H9 (cell line): ENCODE measurements around the gene MSMP. TPM values are rescaled to one million over a fixed set of nuclear protein-coding genes. Genes with fewer than 3 reads are reported as not detected.

Experiments used
- DNase-seq: peaks from one replicate; pipeline ENCODE4 v3.0.0-alpha.2; 2017
- H2AFZ ChIP-seq: one replicate; pipeline ENCODE4 v1.6.1; 2013; ENCODE audit warnings: mild to moderate bottlenecking, low read length, control low read depth, moderate library complexity
- H2AK5ac ChIP-seq: 2 replicates; pipeline ENCODE4 v1.6.1; 2013; ENCODE audit warnings: low read length, control low read depth, mixed read lengths; ENCODE audit not compliant: insufficient read length
- H2BK120ac ChIP-seq: one replicate; pipeline ENCODE4 v1.6.1; 2013; ENCODE audit warnings: low read depth, mild to moderate bottlenecking, low read length, control low read depth, inconsistent platforms; ENCODE audit not compliant: poor library complexity, severe bottlenecking
- H2BK12ac ChIP-seq: 2 replicates; pipeline ENCODE4 v1.6.1; 2013; ENCODE audit warnings: low read length, control low read depth, mixed read lengths, low read depth; ENCODE audit not compliant: insufficient read length
- H2BK15ac ChIP-seq: 2 replicates; pipeline ENCODE4 v1.6.1; 2013; ENCODE audit warnings: low read depth, low read length, control low read depth
- H2BK20ac ChIP-seq: one replicate; pipeline ENCODE4 v1.6.1; 2013; ENCODE audit warnings: low read depth, mild to moderate bottlenecking, low read length, control low read depth, inconsistent platforms; ENCODE audit not compliant: poor library complexity, severe bottlenecking
- H2BK5ac ChIP-seq: 2 replicates; pipeline ENCODE4 v1.6.1; 2013; ENCODE audit warnings: low read length, control low read depth, mixed read lengths; ENCODE audit not compliant: insufficient read length
- H3K14ac ChIP-seq: 2 replicates; pipeline ENCODE4 v1.6.1; 2013; ENCODE audit warnings: low read length, control low read depth; ENCODE audit not compliant: insufficient read depth
- H3K18ac ChIP-seq: 2 replicates; pipeline ENCODE4 v1.6.1; 2013; ENCODE audit warnings: low read depth, mild to moderate bottlenecking, mixed read lengths, low read length, control low read depth; ENCODE audit not compliant: insufficient read length
- H3K23ac ChIP-seq: 2 replicates; pipeline ENCODE4 v1.6.1; 2013; ENCODE audit warnings: low read length, control low read depth, mixed read lengths, low read depth; ENCODE audit not compliant: insufficient read length
- H3K23me2 ChIP-seq: 2 replicates; pipeline ENCODE4 v1.6.1; 2013; ENCODE audit warnings: low read depth, mild to moderate bottlenecking, mixed read lengths, low read length, control low read depth; ENCODE audit not compliant: insufficient read length, poor library complexity, severe bottlenecking
- H3K27ac ChIP-seq: 2 replicates; pipeline ENCODE4 v1.5.1; 2013; ENCODE audit warnings: low read length, control low read depth, mixed read lengths, low read depth; ENCODE audit not compliant: insufficient read length
- H3K27me3 ChIP-seq: 2 replicates; pipeline ENCODE4 v1.6.1; 2013; ENCODE audit warnings: low read length, control low read depth, inconsistent platforms; ENCODE audit not compliant: insufficient read depth
- H3K4ac ChIP-seq: 2 replicates; pipeline ENCODE4 v1.6.1; 2013; ENCODE audit warnings: low read depth, mild to moderate bottlenecking, control low read depth, inconsistent platforms, low read length, moderate library complexity
- H3K4me1 ChIP-seq: 2 replicates; pipeline ENCODE4 v1.6.1; 2013; ENCODE audit warnings: low read length, control low read depth, inconsistent platforms; ENCODE audit not compliant: insufficient read depth
- H3K4me2 ChIP-seq: 2 replicates; pipeline ENCODE4 v1.6.1; 2013; ENCODE audit warnings: low read length, control low read depth, mixed read lengths; ENCODE audit not compliant: insufficient read length, insufficient read depth
- H3K56ac ChIP-seq: 2 replicates; pipeline ENCODE4 v1.6.1; 2013; ENCODE audit warnings: low read depth, mild to moderate bottlenecking, mixed read lengths, low read length, control low read depth; ENCODE audit not compliant: insufficient read length
- H3K79me1 ChIP-seq: 2 replicates; pipeline ENCODE4 v1.6.1; 2013; ENCODE audit warnings: low read depth, mild to moderate bottlenecking, moderate library complexity, low read length, control low read depth, inconsistent platforms; ENCODE audit not compliant: insufficient read depth, poor library complexity, severe bottlenecking
- H3K79me2 ChIP-seq: 2 replicates; pipeline ENCODE4 v1.6.1; 2013; ENCODE audit warnings: low read length, control low read depth, inconsistent platforms; ENCODE audit not compliant: insufficient read depth
- H3K9ac ChIP-seq: 2 replicates; pipeline ENCODE4 v1.6.1; 2013; ENCODE audit warnings: low read length, control low read depth, mixed read lengths; ENCODE audit not compliant: insufficient read length; ENCODE audit errors: extremely low read depth
- H3K9me3 ChIP-seq: one replicate; pipeline ENCODE4 v1.6.1; 2013; ENCODE audit warnings: low read depth, low read length, inconsistent platforms; ENCODE audit not compliant: control insufficient read depth
- H3T11ph ChIP-seq: one replicate; pipeline ENCODE4 v1.6.1; 2013; ENCODE audit warnings: mild to moderate bottlenecking, low read length, control low read depth, inconsistent platforms
- H4K20me1 ChIP-seq: one replicate; pipeline ENCODE4 v1.6.1; 2013; ENCODE audit not compliant: control insufficient read depth, insufficient read length, insufficient read depth
- H4K5ac ChIP-seq: 2 replicates; pipeline ENCODE4 v1.6.1; 2013; ENCODE audit warnings: low read depth, mild to moderate bottlenecking, mixed read lengths, low read length, control low read depth; ENCODE audit not compliant: insufficient read length
- H4K8ac ChIP-seq: replicated peaks from 2 replicates; pipeline ENCODE4 v1.6.1; 2013; ENCODE audit warnings: low read length, control low read depth, mixed read lengths, low read depth; ENCODE audit not compliant: insufficient read length
- H4K91ac ChIP-seq: 2 replicates; pipeline ENCODE4 v1.6.1; 2013; ENCODE audit warnings: low read depth, mild to moderate bottlenecking, moderate library complexity, mixed read lengths, low read length, control low read depth; ENCODE audit not compliant: insufficient read length
- H3K27ac Mint-ChIP-seq, 3 experiments: 2 replicates in 2 of 3; 3 replicates in 1 of 3; pipeline ENCODE4 v1.8.0; 2020 to 2021; ENCODE audit warnings: mixed read lengths in 3 of 3, mild to moderate bottlenecking in 1 of 3, moderate library complexity in 1 of 3
- H3K27me3 Mint-ChIP-seq: 2 replicates; pipeline ENCODE4 v1.8.0; 2021; ENCODE audit warnings: low read depth, mild to moderate bottlenecking, moderate library complexity, mixed read lengths
- H3K36me3 Mint-ChIP-seq, 3 experiments: 2 replicates in 2 of 3; 3 replicates in 1 of 3; pipeline ENCODE4 v1.8.0; 2020 to 2021; ENCODE audit warnings: low read depth in 3 of 3, mixed read lengths in 3 of 3; ENCODE audit not compliant: insufficient read depth in 1 of 3
- H3K4me1 Mint-ChIP-seq, 2 experiments: 2 replicates each; pipeline ENCODE4 v1.8.0; 2020; ENCODE audit warnings: mixed read lengths in 2 of 2
- H3K4me3 Mint-ChIP-seq, 2 experiments: 2 replicates in 1 of 2; 3 replicates in 1 of 2; pipeline ENCODE4 v1.8.0; 2020 to 2021; ENCODE audit warnings: mild to moderate bottlenecking in 2 of 2, mixed read lengths in 2 of 2, moderate library complexity in 1 of 2
- H3K9me3 Mint-ChIP-seq, 2 experiments: 2 replicates in 1 of 2; 3 replicates in 1 of 2; pipeline ENCODE4 v1.8.0; 2020; ENCODE audit warnings: mild to moderate bottlenecking in 2 of 2, mixed read lengths in 2 of 2, moderate library complexity in 1 of 2
- WGBS: extraction: QIAGEN DNeasy Blood & Tissue Kit; methylation state at CpG from one replicate; pipeline ENCODE4 v1.1.7; 2013; ENCODE audit warnings: missing lambda C conversion rate, low lambda C conversion rate, mixed read lengths; ENCODE audit not compliant: insufficient read length; ENCODE audit errors: extremely low coverage; 5-methylcytosine and 5-hydroxymethylcytosine counted together
- total RNA-seq: library from RNA; stranded (reverse); gene quantifications from 2 replicates; pipeline ENCODE4 v1.2.1, GENCODE V29; 2021
- TF ChIP-seq, protein P1 (sequence below): fragments of 200-600 bp; sonication (generic); conservative IDR thresholded peaks from 3 replicates; pipeline ENCODE4 v1.8.0; 2021; ENCODE audit warnings: antibody characterized with exemption, mild to moderate bottlenecking

Gene MSMP
- total RNA-seq, 1 experiment from 2014 or later: 0.83 TPM

DNA sequence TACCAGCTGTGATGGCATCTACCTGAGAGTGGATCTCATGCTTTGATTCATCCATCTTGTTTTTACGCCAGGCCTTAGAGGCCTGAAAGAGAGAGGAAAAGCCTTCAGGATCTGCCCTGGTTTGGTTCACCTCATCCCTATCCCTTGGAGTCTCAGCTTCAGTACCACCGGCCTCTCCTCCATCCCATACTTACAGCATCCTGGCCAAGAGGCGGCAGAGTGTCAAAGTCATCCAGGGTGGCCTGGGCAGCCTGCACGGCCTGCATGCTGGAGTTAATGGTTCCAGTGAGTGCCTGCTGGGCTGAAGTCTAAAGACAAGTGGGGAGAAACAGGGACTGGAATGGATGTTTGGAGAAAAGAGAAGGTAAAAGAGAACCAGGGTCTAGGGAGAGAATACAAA is 34.5 kb downstream of the MSMP start:
- no CpG with 5 or more reads among the region's 4 CpGs for WGBS
- Histone ChIP-seq H2BK5ac (no peak overlapping the region), H2BK20ac (no peak overlapping the region), H3K4me1 (no peaks in the 10 kb centered on the region), H3K79me2 (no peaks in the 10 kb centered on the region), H4K91ac (no peak overlapping the region), H3K18ac (no peak overlapping the region), H3K9ac (no peak overlapping the region), H3K23ac (no peak overlapping the region), H4K5ac (no peak overlapping the region), H4K20me1 (no peaks in the 10 kb centered on the region), H3K9me3 (no peaks in the 10 kb centered on the region), H2BK120ac (no peak overlapping the region), H3K27ac (no peak overlapping the region), H2AFZ (no peak overlapping the region), H3K23me2 (no peaks in the 10 kb centered on the region), H3T11ph (no peak overlapping the region), H3K4me2 (no peak overlapping the region), H3K79me1 (no peaks in the 10 kb centered on the region), H3K56ac (no peak overlapping the region), H2AK5ac (no peak overlapping the region), H3K4ac (no peak overlapping the region), H4K8ac (no peak overlapping the region), H2BK15ac (no peak overlapping the region), H3K14ac (no peak overlapping the region), H2BK12ac (no peak overlapping the region), H3K27me3 (no peaks in the 10 kb centered on the region)
- TF ChIP-seq, protein P1, sequence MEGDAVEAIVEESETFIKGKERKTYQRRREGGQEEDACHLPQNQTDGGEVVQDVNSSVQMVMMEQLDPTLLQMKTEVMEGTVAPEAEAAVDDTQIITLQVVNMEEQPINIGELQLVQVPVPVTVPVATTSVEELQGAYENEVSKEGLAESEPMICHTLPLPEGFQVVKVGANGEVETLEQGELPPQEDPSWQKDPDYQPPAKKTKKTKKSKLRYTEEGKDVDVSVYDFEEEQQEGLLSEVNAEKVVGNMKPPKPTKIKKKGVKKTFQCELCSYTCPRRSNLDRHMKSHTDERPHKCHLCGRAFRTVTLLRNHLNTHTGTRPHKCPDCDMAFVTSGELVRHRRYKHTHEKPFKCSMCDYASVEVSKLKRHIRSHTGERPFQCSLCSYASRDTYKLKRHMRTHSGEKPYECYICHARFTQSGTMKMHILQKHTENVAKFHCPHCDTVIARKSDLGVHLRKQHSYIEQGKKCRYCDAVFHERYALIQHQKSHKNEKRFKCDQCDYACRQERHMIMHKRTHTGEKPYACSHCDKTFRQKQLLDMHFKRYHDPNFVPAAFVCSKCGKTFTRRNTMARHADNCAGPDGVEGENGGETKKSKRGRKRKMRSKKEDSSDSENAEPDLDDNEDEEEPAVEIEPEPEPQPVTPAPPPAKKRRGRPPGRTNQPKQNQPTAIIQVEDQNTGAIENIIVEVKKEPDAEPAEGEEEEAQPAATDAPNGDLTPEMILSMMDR: no peak
- DNase-seq: no peak
- H3K9me3 Mint-ChIP-seq: no peaks in the 10 kb centered on the region
- H3K27ac Mint-ChIP-seq: no peak overlapping the region
- no peaks in the 10 kb centered on the region for H3K27me3 Mint-ChIP-seq
- H3K4me3 Mint-ChIP-seq: no peak overlapping the region
- H3K36me3 Mint-ChIP-seq: peaks cover 46 to 97% (median 84%) of the 10 kb centered on the region in 3 experiments
- H3K4me1 Mint-ChIP-seq: peaks cover 0 to 9% of the 10 kb centered on the region in 2 experiments; a peak in 2 of 4 replicates
